ENCODE data around the gene PPARA. TPM values are rescaled to one million over a fixed set of nuclear protein-coding genes. Genes with fewer than 3 reads are reported as not detected.

PPARA gene
- total RNA-seq, 1 experiment from 2014 or later: 10.4 TPM

- H3K4me3 ChIP-seq: no peak overlapping the region
- DNase-seq: no peak
- no peaks in the 10 kb centered on the region for H3K27me3 ChIP-seq
- H3K9me3 ChIP-seq (replicated peaks): peaks cover 3% of the 10 kb centered on the region; the same call in 1 of the 2 replicates
- H3K36me3 ChIP-seq: peaks cover 27% of the 10 kb centered on the region
- H3K27ac ChIP-seq: no peak overlapping the region
- no peaks in the 10 kb centered on the region for H3K4me1 ChIP-seq
Measured at GRCh38 chr22:46272762-46273431, 122.6 kb downstream of the PPARA start.

DNA sequence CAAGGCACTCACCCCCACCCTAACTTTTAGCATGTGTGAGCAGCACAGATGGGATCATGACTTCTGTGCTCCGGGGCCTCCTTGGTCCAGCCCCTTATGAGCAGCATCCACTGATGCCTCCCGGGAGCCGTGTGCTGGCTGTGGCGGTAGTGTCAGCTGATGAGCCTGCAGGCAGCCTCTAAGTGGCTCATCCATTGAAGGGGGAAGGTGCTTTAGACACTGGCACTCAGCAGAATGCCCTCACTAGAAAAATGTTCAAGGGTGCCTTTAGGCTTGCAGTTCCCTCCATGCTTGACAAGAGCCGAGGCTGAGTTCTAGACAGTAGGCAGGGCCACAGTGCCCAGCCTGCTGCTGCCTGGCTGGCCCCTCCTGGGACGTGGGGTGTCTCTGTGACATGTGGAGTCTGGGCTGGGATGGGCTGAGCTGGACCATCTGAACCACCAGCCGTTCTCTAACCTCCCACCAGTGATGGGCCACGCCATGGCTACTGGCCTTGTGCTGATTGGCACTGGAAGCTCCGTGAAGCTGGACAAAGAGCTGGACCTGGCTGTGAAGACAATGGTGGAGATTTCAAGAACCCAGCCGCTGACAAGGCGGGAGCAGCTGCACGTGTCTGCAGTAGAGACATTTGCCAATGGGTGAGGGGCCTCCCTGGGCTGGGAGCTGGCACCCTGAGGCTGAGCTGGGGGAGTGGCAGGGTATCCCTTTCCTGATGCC, 123.3 kb downstream of the PPARA start:
- DNase-seq: no peak
- Histone ChIP-seq H3K4me1 (no peaks in the 10 kb centered on the region), H3K27ac (no peak overlapping the region), H3K4me3 (no peak overlapping the region), H3K27me3 (no peaks in the 10 kb centered on the region), H3K36me3 (peaks cover 32% of the 10 kb centered on the region), H3K9me3 (replicated peaks) (peaks cover 3% of the 10 kb centered on the region; the same call in 1 of the 2 replicates)

DNA sequence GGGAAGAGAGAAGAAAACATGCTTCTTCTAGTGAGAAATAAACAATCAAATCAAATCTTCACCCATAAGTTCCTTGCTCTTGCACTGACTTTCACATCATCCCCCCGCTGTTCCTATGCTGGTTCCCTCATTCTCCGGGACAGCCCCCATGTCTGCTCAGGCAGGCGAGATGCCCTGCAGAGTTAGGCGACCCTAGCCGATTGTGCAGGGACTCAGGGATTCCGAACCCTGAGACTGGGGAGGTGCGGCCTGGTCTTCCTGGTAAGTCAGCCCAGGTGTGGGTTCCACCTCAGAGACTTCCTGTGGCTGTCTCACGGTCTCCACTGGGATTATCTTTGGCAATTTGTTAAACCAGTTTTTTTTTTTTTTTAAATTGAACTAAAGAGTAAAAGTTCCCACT, 124.1 kb downstream of the PPARA start:
- H3K36me3 ChIP-seq: peaks cover 39% of the 10 kb centered on the region
- DNase-seq: no peak
- no peak overlapping the region for H3K4me3 ChIP-seq
- H3K9me3 ChIP-seq (replicated peaks): peaks cover 3% of the 10 kb centered on the region; the same call in 1 of the 2 replicates
- H3K27ac ChIP-seq: no peak overlapping the region
- no peaks in the 10 kb centered on the region for H3K27me3 ChIP-seq
- H3K4me1 ChIP-seq: no peaks in the 10 kb centered on the region

DNA sequence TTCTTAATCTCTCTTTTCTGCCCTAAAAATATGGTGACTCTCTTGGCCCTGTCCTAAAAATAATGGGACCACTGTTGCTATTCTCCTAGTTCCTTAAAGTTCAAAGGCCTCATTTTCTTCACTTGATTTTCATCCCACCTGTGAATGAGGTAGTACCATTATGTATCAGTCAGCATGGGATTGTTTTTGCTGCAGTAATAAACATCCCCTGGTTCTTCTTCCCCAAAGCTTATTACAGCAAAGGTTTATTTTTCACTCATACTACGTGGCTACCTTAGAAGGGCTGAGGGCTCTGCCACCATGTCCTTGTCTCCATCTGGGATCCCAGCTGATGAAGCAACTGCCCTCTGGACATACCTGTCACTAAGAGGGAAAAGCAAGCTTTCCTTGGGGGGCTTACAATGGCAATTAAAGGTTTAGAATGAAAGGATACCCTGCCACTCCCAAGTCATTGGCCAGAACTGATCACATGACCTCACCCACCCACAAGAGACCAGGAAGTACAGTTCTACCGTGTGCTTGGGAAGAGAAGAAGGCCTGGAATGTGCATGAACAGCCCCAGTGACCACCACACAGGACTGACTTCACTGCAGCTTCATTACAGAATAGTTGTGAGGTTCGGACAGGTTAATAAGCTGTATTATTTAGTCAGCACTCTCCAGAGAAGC, 125.3 kb downstream of the PPARA start:
- peaks cover 3% of the 10 kb centered on the region; the same call in 1 of the 2 replicates for H3K9me3 ChIP-seq (replicated peaks)
- no peaks in the 10 kb centered on the region for H3K27me3 ChIP-seq
- H3K27ac ChIP-seq: no peak overlapping the region
- no peaks in the 10 kb centered on the region for H3K4me1 ChIP-seq
- H3K36me3 ChIP-seq: peaks cover 39% of the 10 kb centered on the region
- H3K4me3 ChIP-seq: no peak overlapping the region
- no peak for DNase-seq

DNA sequence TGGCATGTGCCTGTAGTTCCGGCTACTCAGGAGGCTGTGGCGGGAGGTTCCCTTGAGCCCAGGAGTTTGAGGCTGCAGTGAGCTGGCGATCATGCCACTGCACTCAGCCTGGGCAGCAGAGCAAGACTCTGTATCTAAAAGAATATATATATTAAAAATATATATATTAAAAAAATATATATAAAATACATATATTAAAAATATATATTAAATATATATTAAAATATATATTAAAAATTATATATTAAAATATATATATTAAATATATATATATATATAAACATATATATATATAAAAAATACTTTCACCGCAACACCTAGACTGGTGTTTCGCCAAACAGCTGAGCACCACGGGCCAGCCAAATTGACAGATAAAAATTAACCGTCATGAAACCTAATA, 126.2 kb downstream of the PPARA start:
- Histone ChIP-seq H3K9me3 (replicated peaks) (peaks cover 3% of the 10 kb centered on the region; the same call in 1 of the 2 replicates), H3K4me1 (no peaks in the 10 kb centered on the region), H3K27me3 (no peaks in the 10 kb centered on the region), H3K27ac (no peak overlapping the region), H3K36me3 (peaks cover 39% of the 10 kb centered on the region), H3K4me3 (no peak overlapping the region)
- no peak for DNase-seq

GRCh38 chr22:46278656-46279645, 128.6 kb downstream of the PPARA start:
- H3K36me3 ChIP-seq: peaks cover 32% of the 10 kb centered on the region
- no peak overlapping the region for H3K4me3 ChIP-seq

GRCh38 chr22:46280063-46280817, 129.9 kb downstream of the PPARA start:
- Histone ChIP-seq H3K36me3 (peaks cover 30% of the 10 kb centered on the region), H3K4me3 (no peak overlapping the region), H3K4me1 (no peaks in the 10 kb centered on the region), H3K27me3 (no peaks in the 10 kb centered on the region), H3K9me3 (replicated peaks) (peaks cover 3% of the 10 kb centered on the region; the same call in 1 of the 2 replicates), H3K27ac (no peak overlapping the region)
- DNase-seq: no peak

More at GRCh38 chr22:46278656-46279645, 128.6 kb downstream of the PPARA start:
- H3K27me3 ChIP-seq: no peaks in the 10 kb centered on the region
- H3K27ac ChIP-seq: no peak overlapping the region
- H3K4me1 ChIP-seq: no peaks in the 10 kb centered on the region
- peaks cover 3% of the 10 kb centered on the region; the same call in 1 of the 2 replicates for H3K9me3 ChIP-seq (replicated peaks)
- DNase-seq: no peak

GRCh38 chr22:46280999-46281623, 130.8 kb downstream of the PPARA start:
- Histone ChIP-seq H3K27ac (no peak overlapping the region), H3K36me3 (peaks cover 26% of the 10 kb centered on the region), H3K27me3 (no peaks in the 10 kb centered on the region), H3K9me3 (replicated peaks) (no peaks in the 10 kb centered on the region), H3K4me1 (no peaks in the 10 kb centered on the region), H3K4me3 (no peak overlapping the region)
- no peak for DNase-seq

DNA sequence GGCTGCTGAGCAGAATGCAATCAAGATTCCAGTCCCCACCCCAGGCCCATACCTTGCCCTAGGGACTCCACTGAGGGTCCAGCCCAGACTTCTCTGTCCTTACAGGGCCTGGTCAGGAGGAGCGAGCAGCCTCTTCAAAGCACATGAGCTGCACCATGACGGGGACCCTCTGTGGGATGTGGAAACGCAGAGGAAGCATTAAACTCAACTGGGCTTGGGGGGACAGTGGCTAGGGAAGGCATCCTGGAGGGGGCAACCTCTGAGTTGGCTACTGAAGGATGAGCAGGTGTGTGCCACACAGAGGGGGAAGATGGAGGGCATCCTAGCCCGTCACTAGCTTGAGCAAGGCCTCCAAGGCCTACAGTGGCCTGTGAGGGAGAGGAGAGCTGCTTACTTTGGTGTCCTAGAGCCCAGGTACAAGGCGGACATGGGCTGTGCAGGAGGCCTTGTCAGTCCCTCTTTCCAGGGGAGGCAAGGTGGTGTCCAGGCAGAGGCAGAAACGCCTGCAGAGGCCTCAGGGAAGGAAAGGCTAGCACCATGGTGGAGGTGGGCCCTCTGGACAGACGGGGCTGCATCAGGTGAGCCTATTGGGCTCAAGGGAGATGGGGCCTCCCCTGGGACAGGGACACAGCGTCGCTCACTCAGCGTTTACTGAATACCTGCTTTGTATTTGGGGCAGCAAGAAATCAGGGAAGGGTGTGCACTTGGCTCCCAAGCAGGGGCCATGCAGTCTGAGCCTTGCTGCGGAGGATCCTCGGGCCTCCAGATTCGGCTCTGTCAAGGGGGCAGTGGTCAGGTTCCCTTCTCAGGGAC, 131.7 kb downstream of the PPARA start:
- H3K27me3 ChIP-seq: no peaks in the 10 kb centered on the region
- H3K27ac ChIP-seq: no peak overlapping the region
- no peaks in the 10 kb centered on the region for H3K9me3 ChIP-seq (replicated peaks)
- H3K4me3 ChIP-seq: no peak overlapping the region
- no peak for DNase-seq
- peaks cover 24% of the 10 kb centered on the region for H3K36me3 ChIP-seq
- no peaks in the 10 kb centered on the region for H3K4me1 ChIP-seq

DNA sequence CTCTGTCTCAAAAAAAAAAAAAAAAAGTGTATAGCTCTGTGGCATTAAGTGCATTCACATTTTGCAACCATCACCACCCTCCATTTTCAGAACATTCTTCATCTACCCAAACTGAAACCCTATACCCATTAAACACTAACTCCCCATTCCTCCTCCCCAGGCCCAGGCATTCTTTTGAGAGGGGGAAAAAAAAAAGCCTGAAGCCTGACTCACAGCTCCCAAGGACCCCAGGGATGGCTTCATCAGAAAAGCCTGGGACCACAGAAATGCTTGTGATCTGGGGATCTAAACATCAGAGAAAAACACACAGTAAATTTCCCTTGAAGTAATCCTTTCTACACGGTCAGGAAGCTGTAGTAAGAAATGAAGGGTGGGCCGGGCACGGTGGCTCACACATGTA, 135.7 kb downstream of the PPARA start:
- no peak for DNase-seq
- peaks cover 10% of the 10 kb centered on the region for H3K36me3 ChIP-seq
- no peak overlapping the region for H3K4me3 ChIP-seq
- no peaks in the 10 kb centered on the region for H3K9me3 ChIP-seq (replicated peaks)
- H3K27me3 ChIP-seq: no peaks in the 10 kb centered on the region
- no peaks in the 10 kb centered on the region for H3K4me1 ChIP-seq
- H3K27ac ChIP-seq: no peak overlapping the region

DNA sequence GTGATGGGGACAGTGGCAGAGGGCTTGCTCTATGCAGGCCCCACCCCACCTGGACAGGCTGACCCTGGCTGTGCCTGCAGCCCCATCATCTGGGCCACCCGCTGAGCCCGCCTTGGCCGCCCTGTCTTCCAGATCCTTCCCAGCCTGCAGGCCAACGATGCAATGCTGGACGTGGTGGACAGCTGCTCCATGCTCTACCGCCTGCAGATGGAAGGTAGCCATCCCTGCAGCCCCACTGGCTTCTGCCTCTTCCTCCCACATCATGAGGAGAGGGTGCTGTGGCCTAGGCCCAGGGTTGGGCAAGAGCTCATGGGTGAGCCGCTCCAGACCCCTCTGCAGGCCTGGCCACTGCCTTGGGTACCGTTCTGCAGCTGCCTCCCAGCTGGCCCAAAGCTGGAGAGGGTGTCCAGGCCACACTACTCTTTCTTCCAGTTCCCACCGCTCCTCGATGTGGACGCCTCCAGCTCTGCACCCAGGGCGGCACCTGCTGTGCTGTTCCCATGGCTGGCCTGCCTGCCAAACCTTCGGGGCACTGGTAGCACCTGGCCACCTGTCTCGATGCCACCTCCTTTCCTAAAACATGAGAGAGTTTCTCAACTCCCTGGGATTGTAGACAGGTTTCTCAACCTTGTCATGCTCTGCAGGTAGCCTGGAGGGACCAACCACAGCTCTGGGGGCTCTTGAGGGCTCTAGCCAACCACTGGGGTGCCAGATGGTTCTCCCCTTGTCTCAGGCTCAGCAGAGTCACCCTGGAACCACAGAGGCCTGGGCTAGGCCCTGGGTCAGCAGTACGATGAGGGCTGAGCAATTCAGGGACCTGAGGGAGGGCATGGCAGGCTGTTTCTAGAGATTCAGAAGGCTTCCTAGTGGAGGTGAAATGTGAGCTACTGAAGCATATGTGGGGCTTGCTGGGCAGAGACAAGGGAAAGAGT, 136.9 kb downstream of the PPARA start:
- Histone ChIP-seq H3K4me3 (no peak overlapping the region), H3K36me3 (peaks cover 13% of the 10 kb centered on the region)

More for the DNA sequence above, 136.9 kb downstream of the PPARA start:
- Histone ChIP-seq H3K27ac (no peak overlapping the region), H3K9me3 (replicated peaks) (no peaks in the 10 kb centered on the region), H3K27me3 (no peaks in the 10 kb centered on the region), H3K4me1 (no peaks in the 10 kb centered on the region)
- DNase-seq: no peak
